Ovary (tissue), 3 donors: ENCODE measurements around the gene PCSK5.

Source experiments
- EP300 ChIP-seq: sonication (generic); formaldehyde crosslinking; IDR thresholded peaks from one replicate; pipeline ENCODE4 v1.6.1; 2017; ENCODE audit warnings: antibody characterized with exemption
- POLR2A ChIP-seq: fragments of 450-650 bp; IDR thresholded peaks from one replicate; pipeline ENCODE4 v1.6.1; 2017; ENCODE audit warnings: antibody characterized with exemption, mild to moderate bottlenecking, moderate library complexity
- TF ChIP-seq, protein P1 (sequence below), 3 donors: fragments of 450-650 bp in 2 of 3; fragments of 200-600 bp in 1 of 3; IDR thresholded peaks; one replicate each; pipeline versions ENCODE4 v1.5.1 to v1.8.0; 2016 to 2022; ENCODE audit warnings: antibody characterized with exemption in 3 of 3, mild to moderate bottlenecking in 1 of 3
- donor health status: DM: no; HTN: no; CAD: no.

DNA sequence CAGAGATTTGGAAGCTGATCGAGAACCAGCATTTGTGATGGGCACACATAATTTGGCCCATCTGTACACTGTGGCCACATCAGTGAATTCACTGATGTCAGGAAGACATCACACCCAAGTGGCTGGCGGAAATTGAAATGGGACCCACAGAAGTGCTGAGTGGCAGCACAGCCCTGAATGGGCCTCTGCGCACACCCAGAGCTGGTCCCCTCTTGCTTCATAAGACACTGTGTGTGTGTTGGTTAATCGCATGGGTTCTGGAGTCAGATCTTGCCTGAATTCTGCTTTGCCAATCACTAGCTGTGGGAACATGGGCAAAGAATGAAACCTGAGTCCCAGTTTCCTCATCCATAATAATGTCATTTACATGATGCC is 72.2 kb downstream of the PCSK5 start:
- TF ChIP-seq POLR2A (no peak), EP300 (no peak)
- TF ChIP-seq, protein P1, sequence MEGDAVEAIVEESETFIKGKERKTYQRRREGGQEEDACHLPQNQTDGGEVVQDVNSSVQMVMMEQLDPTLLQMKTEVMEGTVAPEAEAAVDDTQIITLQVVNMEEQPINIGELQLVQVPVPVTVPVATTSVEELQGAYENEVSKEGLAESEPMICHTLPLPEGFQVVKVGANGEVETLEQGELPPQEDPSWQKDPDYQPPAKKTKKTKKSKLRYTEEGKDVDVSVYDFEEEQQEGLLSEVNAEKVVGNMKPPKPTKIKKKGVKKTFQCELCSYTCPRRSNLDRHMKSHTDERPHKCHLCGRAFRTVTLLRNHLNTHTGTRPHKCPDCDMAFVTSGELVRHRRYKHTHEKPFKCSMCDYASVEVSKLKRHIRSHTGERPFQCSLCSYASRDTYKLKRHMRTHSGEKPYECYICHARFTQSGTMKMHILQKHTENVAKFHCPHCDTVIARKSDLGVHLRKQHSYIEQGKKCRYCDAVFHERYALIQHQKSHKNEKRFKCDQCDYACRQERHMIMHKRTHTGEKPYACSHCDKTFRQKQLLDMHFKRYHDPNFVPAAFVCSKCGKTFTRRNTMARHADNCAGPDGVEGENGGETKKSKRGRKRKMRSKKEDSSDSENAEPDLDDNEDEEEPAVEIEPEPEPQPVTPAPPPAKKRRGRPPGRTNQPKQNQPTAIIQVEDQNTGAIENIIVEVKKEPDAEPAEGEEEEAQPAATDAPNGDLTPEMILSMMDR (IDR thresholded peaks at IDR 0.05) = no peak
